MM.1S (cell line): ENCODE measurements around the gene ZSWIM4.

ENCODE experiments used
- DNase-seq: peaks from one replicate; pipeline ENCODE4 v3.0.0-alpha.2; 2015
- H2AFZ ChIP-seq: fragments of 300-600 bp; sonication (generic); 2 replicates; pipeline ENCODE4 v1.6.0; 2016; ENCODE audit warnings: antibody characterized with exemption, low read length
- H3F3A ChIP-seq: fragments of 300-600 bp; sonication (generic); 2 replicates; pipeline ENCODE4 v1.6.1; 2016; ENCODE audit warnings: mild to moderate bottlenecking, antibody characterized with exemption, low read length, moderate library complexity, mixed read lengths; ENCODE audit not compliant: insufficient read depth
- H3K27ac ChIP-seq: fragments of 300-600 bp; sonication (generic); 2 replicates; pipeline ENCODE4 v1.5.1; 2016; ENCODE audit warnings: mild to moderate bottlenecking, low read length
- H3K27me3 ChIP-seq: fragments of 300-600 bp; sonication (generic); replicated peaks from 2 replicates; pipeline ENCODE4 v1.6.0; 2016; ENCODE audit warnings: low read length; ENCODE audit not compliant: insufficient read depth
- H3K36me3 ChIP-seq: fragments of 300-600 bp; sonication (generic); replicated peaks from 2 replicates; pipeline ENCODE4 v1.6.1; 2016; ENCODE audit warnings: mild to moderate bottlenecking, low read length, mixed read lengths; ENCODE audit not compliant: insufficient read depth
- H3K4me1 ChIP-seq: fragments of 300-600 bp; sonication (generic); 2 replicates; pipeline ENCODE4 v1.6.1; 2016; ENCODE audit warnings: low read length, mixed read lengths
- H3K4me2 ChIP-seq: fragments of 300-600 bp; sonication (generic); 2 replicates; pipeline ENCODE4 v1.6.0; 2016; ENCODE audit warnings: low read depth, low read length
- H3K4me3 ChIP-seq: fragments of 300-600 bp; sonication (generic); 2 replicates; pipeline ENCODE4 v1.5.1; 2016; ENCODE audit warnings: low read length, mixed read lengths
- H3K79me2 ChIP-seq: fragments of 300-600 bp; sonication (generic); 2 replicates; pipeline ENCODE4 v1.6.1; 2016; ENCODE audit warnings: mixed run types, low read length, mixed read lengths
- H3K9ac ChIP-seq: fragments of 300-600 bp; sonication (generic); 2 replicates; pipeline ENCODE4 v1.6.1; 2016; ENCODE audit warnings: low read length, mixed read lengths
- H3K9me2 ChIP-seq: fragments of 300-600 bp; sonication (generic); replicated peaks from 2 replicates; pipeline ENCODE4 v1.6.1; 2016; ENCODE audit warnings: mild to moderate bottlenecking, low read length, mixed read lengths; ENCODE audit not compliant: insufficient read depth
- H3K9me3 ChIP-seq: fragments of 300-600 bp; sonication (generic); replicated peaks from 2 replicates; pipeline ENCODE4 v1.6.1; 2016; ENCODE audit warnings: mild to moderate bottlenecking, low read length, mixed read lengths; ENCODE audit not compliant: insufficient read depth
- H4K20me1 ChIP-seq: fragments of 300-600 bp; sonication (generic); 2 replicates; pipeline ENCODE4 v1.6.1; 2016; ENCODE audit warnings: mild to moderate bottlenecking, low read length, moderate library complexity, mixed read lengths; ENCODE audit not compliant: insufficient read depth
- CTCF ChIP-seq: fragments of 300-600 bp; sonication (generic); IDR thresholded peaks from 2 replicates; pipeline ENCODE4 v1.5.1; 2016; ENCODE audit warnings: antibody characterized with exemption, low read length, mixed read lengths
- EZH2 ChIP-seq: fragments of 300-600 bp; sonication (generic); optimal IDR thresholded peaks from 2 replicates; pipeline ENCODE3; 2017; ENCODE audit warnings: low read depth, mild to moderate bottlenecking, antibody characterized with exemption, low read length, mixed read lengths
- EZH2phosphoT487 ChIP-seq: fragments of 300-600 bp; sonication (generic); IDR thresholded peaks from 2 replicates; pipeline ENCODE4 v1.6.1; 2018; ENCODE audit warnings: antibody characterized with exemption, low read length

Gene ZSWIM4

DNA sequence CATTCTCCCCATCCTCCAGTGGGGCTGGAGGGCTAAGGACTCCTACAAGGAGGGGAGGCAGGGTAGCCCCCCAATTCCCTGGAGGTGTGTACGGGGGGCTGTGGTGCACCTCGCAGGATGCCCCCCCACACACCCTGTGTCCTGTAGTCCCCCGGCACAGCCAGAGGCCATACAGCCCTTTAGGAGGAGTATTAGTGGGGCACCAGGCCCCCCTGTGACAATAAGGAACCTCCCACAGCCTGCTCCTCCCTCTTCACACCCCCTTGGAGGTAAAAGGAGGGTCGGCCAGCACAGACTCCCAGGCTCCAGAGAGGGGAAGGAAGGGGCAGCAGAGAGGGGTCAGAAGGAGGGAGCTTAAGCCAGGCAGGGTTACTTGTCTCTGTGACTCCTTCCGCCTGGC, 81.6 kb downstream of the ZSWIM4 start, which contains the start of gene NANOS3:
Gene NANOS3, plus strand, starts transcription at position 301 of the 400 bp plus-strand sequence. CDS start 115 bp downstream, outside the sequence.
- no peak for DNase-seq
- Histone ChIP-seq H3F3A (no peaks in the 10 kb centered on the region), H2AFZ (no peak within 1 kb of the TSS), H3K4me2 (no peak within 1 kb of the TSS), H3K4me3 (no peak within 1 kb of the TSS), H3K4me1 (peaks cover 16% of the 10 kb centered on the region), H3K9me3 (no peaks in the 10 kb centered on the region), H3K36me3 (no peaks in the 10 kb centered on the region), H3K27ac (no peak within 1 kb of the TSS), H3K9me2 (no peaks in the 10 kb centered on the region), H3K9ac (no peak within 1 kb of the TSS), H4K20me1 (no peaks in the 10 kb centered on the region), H3K27me3 (peaks cover 54% of the 10 kb centered on the region), H3K79me2 (no peaks in the 10 kb centered on the region)
- no peak for TF ChIP-seq EZH2phosphoT487
- TF ChIP-seq EZH2, result no peak
- no peak for TF ChIP-seq CTCF

DNA sequence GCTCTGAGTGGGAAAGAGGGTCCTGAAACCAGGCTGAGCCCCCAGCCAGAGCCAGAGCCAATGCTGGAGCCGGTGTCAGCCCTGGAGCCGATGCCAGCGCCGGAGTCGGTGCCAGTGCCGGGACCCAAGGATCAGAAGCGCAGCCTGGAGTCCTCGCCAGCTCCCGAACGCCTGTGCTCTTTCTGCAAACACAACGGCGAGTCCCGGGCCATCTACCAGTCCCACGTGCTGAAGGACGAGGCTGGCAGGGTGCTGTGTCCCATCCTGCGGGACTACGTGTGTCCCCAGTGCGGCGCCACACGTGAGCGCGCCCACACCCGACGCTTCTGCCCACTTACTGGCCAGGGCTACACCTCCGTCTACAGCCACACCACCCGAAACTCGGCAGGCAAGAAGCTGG, 82.1 kb downstream of the ZSWIM4 start:
- no peak for DNase-seq
- Histone ChIP-seq H2AFZ (no peak overlapping the region), H4K20me1 (no peaks in the 10 kb centered on the region), H3K9me2 (no peaks in the 10 kb centered on the region), H3K9ac (no peak overlapping the region), H3K79me2 (no peaks in the 10 kb centered on the region), H3K27me3 (peaks cover 50% of the 10 kb centered on the region), H3K4me1 (peaks cover 16% of the 10 kb centered on the region), H3K9me3 (no peaks in the 10 kb centered on the region), H3K4me3 (no peak overlapping the region), H3K4me2 (no peak overlapping the region), H3K36me3 (no peaks in the 10 kb centered on the region), H3K27ac (no peak overlapping the region), H3F3A (no peaks in the 10 kb centered on the region)
- TF ChIP-seq EZH2phosphoT487 (no peak), CTCF (no peak)

DNA sequence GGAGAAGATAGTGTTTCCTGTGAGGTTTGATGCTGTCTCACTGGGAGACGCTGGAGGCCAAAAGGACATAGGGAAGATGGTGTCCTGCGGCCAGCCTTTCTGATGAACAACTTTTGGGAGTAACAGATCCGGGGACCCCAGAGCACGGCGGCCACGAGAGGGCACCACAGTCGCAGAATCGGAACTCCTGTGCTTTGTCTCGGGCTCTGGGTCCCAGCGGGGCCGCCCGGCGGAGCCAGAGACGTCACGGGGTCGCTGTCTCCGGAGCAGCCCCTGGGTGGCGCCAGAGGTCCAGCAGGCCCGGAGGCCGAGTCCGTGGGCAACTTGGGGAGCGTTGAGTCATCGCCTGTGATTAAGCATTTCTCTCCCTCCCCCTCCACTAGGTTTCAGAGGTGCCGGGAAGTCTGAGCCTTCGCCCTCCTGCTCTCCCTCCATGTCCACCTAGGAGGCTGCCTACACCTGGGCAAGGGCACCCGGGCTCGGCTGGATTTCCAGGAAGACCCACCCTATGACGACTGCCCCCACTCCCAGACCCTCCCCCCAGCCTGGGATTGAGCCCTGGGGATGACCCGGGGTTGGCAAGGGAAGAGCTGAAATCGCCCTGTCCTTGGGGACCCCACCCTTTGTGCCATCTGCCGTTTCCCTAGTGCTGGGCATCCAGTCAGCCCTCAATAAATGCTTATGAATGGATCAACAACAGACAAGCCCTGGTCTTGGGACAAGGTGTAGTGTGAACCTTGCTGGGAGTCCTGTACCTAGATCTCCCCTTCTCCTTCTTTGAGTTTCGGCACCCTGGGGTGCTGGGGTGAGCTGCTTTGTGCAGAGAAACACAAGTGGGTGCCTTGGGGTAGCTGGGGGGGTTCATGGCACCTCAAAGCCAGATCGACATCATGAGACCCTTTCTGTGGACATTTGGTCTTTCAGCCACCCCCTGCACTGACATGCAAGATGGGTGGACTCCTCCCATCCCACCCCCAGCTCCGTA, 85.1 kb downstream of the ZSWIM4 start:
- Histone ChIP-seq H3K4me1 (peaks cover 28% of the 10 kb centered on the region), H3F3A (no peaks in the 10 kb centered on the region), H3K4me2 (peak overlapping the region; percentile 98), H3K27ac (peak overlapping the region; percentile 59), H2AFZ (peak overlapping the region; percentile 88), H3K4me3 (peak overlapping the region; percentile 46), H3K9me3 (no peaks in the 10 kb centered on the region), H4K20me1 (no peaks in the 10 kb centered on the region), H3K36me3 (no peaks in the 10 kb centered on the region), H3K9ac (peak overlapping the region; percentile 73), H3K79me2 (no peaks in the 10 kb centered on the region), H3K9me2 (no peaks in the 10 kb centered on the region), H3K27me3 (peaks cover 28% of the 10 kb centered on the region)
- peak; percentile 94 for DNase-seq
- peak; percentile 97 for TF ChIP-seq CTCF
- TF ChIP-seq EZH2phosphoT487, result no peak
